ENCODE results near the gene YWHAB.

YWHAB gene

GRCh38 chr20:44950368-44950767, 64.9 kb downstream of the YWHAB start:
- no peak for DNase-seq (ENCODE audit: low read depth, low spot score)

GRCh38 chr20:44952731-44953130, 67.2 kb downstream of the YWHAB start:
- DNase-seq (ENCODE audit: low read depth, low spot score) = no peak

GRCh38 chr20:44954211-44954610, 68.7 kb downstream of the YWHAB start:
- no peak for DNase-seq (ENCODE audit: low read depth, low spot score)

- DNase-seq (ENCODE audit: low read depth, low spot score) = no peak
Measured at GRCh38 chr20:44955270-44955669, 69.8 kb downstream of the YWHAB start.

- no peak for DNase-seq (ENCODE audit: low read depth, low spot score)
Measured at GRCh38 chr20:44956410-44956809, 70.9 kb downstream of the YWHAB start.

Measured in activated CD4-positive, CD25-positive, alpha-beta regulatory T cell treated with anti-CD3 and anti-CD28 coated beads, Interleukin-2, amount 50 U/mL, for 16 hours (primary cell).